ENCODE data around the gene ANKZF1. TPM values are rescaled to one million over a fixed set of nuclear protein-coding genes. Genes with fewer than 3 reads are reported as not detected.

ANKZF1 gene
- total and polyA plus RNA-seq, 2 of the 4 experiments (the other 2 are of a cell fraction), result 18.6 to 33.8 TPM

GRCh38 chr2:219281588-219281987 is 52.0 kb downstream of the ANKZF1 start:
- BruUV-seq (replicated peaks), result no TSS peak
- H3K9me3 ChIP-seq (ENCODE audit: control insufficient read depth, insufficient read depth, low read length), result no peaks in the 10 kb centered on the region
- H4K20me1 ChIP-seq (ENCODE audit: insufficient read depth, low read length), result peaks cover 6% of the 10 kb centered on the region; the same call in 1 of the 2 replicates
- no peak for ATAC-seq (ENCODE audit: low read depth)
- no peak overlapping the region for H4K8ac ChIP-seq (ENCODE audit: low read depth in 2 of 2, low read length in 2 of 2)
- no peak overlapping the region for H3K4me3 ChIP-seq (ENCODE audit: insufficient read depth, low read depth, low read length)
- H2AK9ac ChIP-seq (replicated peaks; ENCODE audit: low read depth, low read length, poor library complexity), result peak overlapping the region; percentile 0
- no peak overlapping the region for H2AFZ ChIP-seq (replicated peaks; ENCODE audit: low read length, poor library complexity)
- WGBS, 2 experiments (ENCODE audit: extremely low coverage in 2 of 2, insufficient read length in 1 of 2), result 93% methylated on average over 4 of the region's 8 CpGs; no CpG with 5 or more reads in 1 of the 2 experiments
- no peak overlapping the region for H3K9ac ChIP-seq (ENCODE audit: low read depth, low read length)
- peaks cover 16 to 30% of the 10 kb centered on the region in 2 experiments for H3K79me1 ChIP-seq (ENCODE audit: low read depth in 1 of 2, low read length in 2 of 2)
- H4K5ac ChIP-seq (ENCODE audit: low read depth, low read length), result no peak overlapping the region
- no peak overlapping the region; the same call in 1 of the 2 replicates for H2AK5ac ChIP-seq (ENCODE audit: low read depth, low read length)
- no peak for DNase-seq
- no peak overlapping the region for H2BK20ac ChIP-seq (ENCODE audit: low read depth, low read length)
- CTCF ChIA-PET, result interaction anchor here (2.8 kb wide), 1 partner anchor 13 kb away, joined by 11 read pairs; no protein-coding TSS in a partner anchor
- peaks cover 54% of the 10 kb centered on the region for H3K36me3 ChIP-seq (ENCODE audit: control insufficient read depth, insufficient read depth, low read length)
- H3K56ac ChIP-seq (ENCODE audit: extremely low read depth, insufficient read depth, low read length), result no peak overlapping the region
- dilution Hi-C loops (cut with HindIII; ENCODE audit: low sequenced_read_pairs, unreplicated experiment) (no loop called here), intact Hi-C loops (cut with micrococcal nuclease) (no loop called here), in situ Hi-C loops (cut with MboI; ENCODE audit: low sequenced_read_pairs) (no loop called here)
- H2BK120ac ChIP-seq (ENCODE audit: low read depth, low read length), result no peak overlapping the region
- H2BK5ac ChIP-seq (ENCODE audit: low read depth, low read length, poor library complexity, severe bottlenecking), result no peak overlapping the region
- H3K27me3 ChIP-seq (ENCODE audit: control insufficient read depth, insufficient read depth, low read length), result no peaks in the 10 kb centered on the region
- H3K4me1 ChIP-seq (ENCODE audit: control insufficient read depth, insufficient read depth, low read length), result peaks cover 17% of the 10 kb centered on the region
- POLR2A ChIA-PET (ENCODE audit: unreplicated experiment), result no interaction called here
- no peak overlapping the region for H3K23ac ChIP-seq (ENCODE audit: low read depth, low read length)
- no peak overlapping the region for H3K4ac ChIP-seq (ENCODE audit: low read depth, low read length)
- H3K4me2 ChIP-seq (ENCODE audit: low read depth, low read length), result no peak overlapping the region
- H4K91ac ChIP-seq (ENCODE audit: insufficient read depth, low read depth, low read length), result no peak overlapping the region
- H3K27ac ChIP-seq (ENCODE audit: insufficient read depth, low read length), result no peak overlapping the region
- no peak overlapping the region for H3K18ac ChIP-seq (ENCODE audit: low read depth, low read length)
- no peak for TF ChIP-seq CHD1 (IDR thresholded peaks at IDR 0.05; ENCODE audit: low read depth, low read length)
- no peak overlapping the region for H3K14ac ChIP-seq (replicated peaks; ENCODE audit: low read depth, low read length)
- H2BK15ac ChIP-seq (ENCODE audit: low read depth, low read length), result no peak overlapping the region
- peaks cover 8% of the 10 kb centered on the region for H3K9me1 ChIP-seq (ENCODE audit: insufficient read depth, low read length)
